ENCODE results near the gene SYNDIG1.

- no peak for TF ChIP-seq CTCF (conservative IDR thresholded peaks at IDR 0.05; ENCODE audit: low read length)
- no peak for TF ChIP-seq EZH2phosphoT487 (IDR thresholded peaks at IDR 0.05; ENCODE audit: borderline replicate concordance, low read depth, low read length)
These were observed 119.4 kb downstream of the SYNDIG1 start for GRCh38 chr20:24588725-24589340.
